WTC11 (cell line): ENCODE data around the gene TMEM30A. TPM values are rescaled to one million over a fixed set of nuclear protein-coding genes. Genes with fewer than 3 reads are reported as not detected.

ENCODE experiments used
- ATAC-seq: fragments of 200-7000 bp; cut with Tn5 transposase; 2 replicates; pipeline ENCODE4 v1.10.0; 2021; ENCODE audit warnings: mild to moderate bottlenecking, moderate library complexity
- CTCF ChIA-PET: fragments of 300-600 bp; sonication (Branson Sonifier 250); formaldehyde crosslinking; loops from one replicate; lab custom pipeline; 2021; ENCODE audit warnings: antibody characterized with exemption; lab: Charles Lee
- POLR2A ChIA-PET: fragments of 350-600 bp; sonication (Branson Sonifier 250); formaldehyde crosslinking; loops from one replicate; lab custom pipeline; 2021; ENCODE audit warnings: antibody characterized with exemption; lab: Charles Lee
- DNase-seq: peaks from one replicate; pipeline ENCODE4 v3.0.0; 2021; ENCODE audit warnings: low spot score
- H3K27ac Mint-ChIP-seq: 2 replicates; pipeline ENCODE4 v1.8.0; 2021; ENCODE audit warnings: mixed read lengths
- H3K27me3 Mint-ChIP-seq: 2 replicates; pipeline ENCODE4 v1.8.0; 2021; ENCODE audit warnings: low read depth, mild to moderate bottlenecking, moderate library complexity, mixed read lengths
- H3K36me3 Mint-ChIP-seq: 2 replicates; pipeline ENCODE4 v1.8.0; 2021; ENCODE audit warnings: mixed read lengths
- H3K4me1 Mint-ChIP-seq: 2 replicates; pipeline ENCODE4 v1.8.0; 2022; ENCODE audit warnings: mixed read lengths
- H3K4me3 Mint-ChIP-seq: 2 replicates; pipeline ENCODE4 v1.8.0; 2021; ENCODE audit warnings: mild to moderate bottlenecking, moderate library complexity, mixed read lengths
- H3K9me3 Mint-ChIP-seq: 2 replicates; pipeline ENCODE4 v1.8.0; 2021; ENCODE audit warnings: mixed read lengths
- ARID4B ChIP-seq: sonication (generic); formaldehyde crosslinking; IDR thresholded peaks from 2 replicates; pipeline ENCODE4 v1.8.0; 2023; ENCODE audit warnings: missing genetic modification reagents, mild to moderate bottlenecking, borderline replicate concordance
- EMX1 ChIP-seq: fragments of 250-450 bp; sonication (Bioruptor Pico); IDR thresholded peaks from 2 replicates; pipeline ENCODE4 v1.8.0; 2021; ENCODE audit warnings: mild to moderate bottlenecking
- ERG ChIP-seq: fragments of 250-450 bp; sonication (Bioruptor Pico); IDR thresholded peaks from 2 replicates; pipeline ENCODE4 v1.8.0; 2021; ENCODE audit warnings: mild to moderate bottlenecking
- FOXJ3 ChIP-seq: sonication (generic); formaldehyde crosslinking; IDR thresholded peaks from 2 replicates; pipeline ENCODE4 v1.9.0; 2021; ENCODE audit warnings: missing genetic modification reagents, mild to moderate bottlenecking, borderline replicate concordance
- MLX ChIP-seq: sonication (generic); formaldehyde crosslinking; IDR thresholded peaks from 2 replicates; pipeline ENCODE4 v1.8.1; 2023; ENCODE audit warnings: mild to moderate bottlenecking, missing genetic modification reagents, moderate library complexity
- NFYB ChIP-seq: sonication (generic); formaldehyde crosslinking; conservative IDR thresholded peaks from 2 replicates; pipeline ENCODE4 v1.8.0; 2022; ENCODE audit warnings: low read depth, missing genetic modification reagents
- PRDM15 ChIP-seq: sonication (generic); formaldehyde crosslinking; IDR thresholded peaks from 2 replicates; pipeline ENCODE4 v1.8.0; 2022; ENCODE audit warnings: missing genetic modification reagents
- RORB ChIP-seq: fragments of 250-450 bp; sonication (Bioruptor Pico); IDR thresholded peaks from 2 replicates; pipeline ENCODE4 v1.9.0; 2021; ENCODE audit warnings: mild to moderate bottlenecking
- SOX15 ChIP-seq: fragments of 250-450 bp; sonication (Bioruptor Pico); IDR thresholded peaks from 2 replicates; pipeline ENCODE4 v1.9.0; 2021; ENCODE audit warnings: mild to moderate bottlenecking
- SP1 ChIP-seq: sonication (generic); formaldehyde crosslinking; conservative IDR thresholded peaks from 2 replicates; pipeline ENCODE4 v1.8.1; 2022; ENCODE audit warnings: missing genetic modification reagents
- STAT6 ChIP-seq: sonication (generic); formaldehyde crosslinking; conservative IDR thresholded peaks from 2 replicates; pipeline ENCODE4 v1.8.1; 2023; ENCODE audit warnings: mild to moderate bottlenecking, low read depth, missing genetic modification reagents, moderate library complexity
- USF2 ChIP-seq: sonication (generic); formaldehyde crosslinking; IDR thresholded peaks from 2 replicates; pipeline ENCODE4 v1.8.1; 2023; ENCODE audit warnings: mild to moderate bottlenecking, missing genetic modification reagents, moderate library complexity
- ZNF232 ChIP-seq: sonication (generic); formaldehyde crosslinking; IDR thresholded peaks from 2 replicates; pipeline ENCODE4 v1.8.0; 2022; ENCODE audit warnings: mild to moderate bottlenecking, missing genetic modification reagents
- ZNF263 ChIP-seq: sonication (generic); formaldehyde crosslinking; IDR thresholded peaks from 2 replicates; pipeline ENCODE4 v1.8.1; 2022; ENCODE audit warnings: low read depth, mild to moderate bottlenecking, moderate library complexity, missing genetic modification reagents
- total RNA-seq: library from RNA; stranded (reverse); gene quantifications from 3 replicates; pipeline ENCODE4 v1.2.3, GENCODE V29; 2021

The TMEM30A gene
- total RNA-seq, 1 experiment from 2014 or later: 81.2 TPM

- peak; percentile 51; the same call in 1 of the 2 replicates for TF ChIP-seq NFYB (CRISPR knock-in tag)
These were observed at the start of gene TMEM30A (continued) for GRCh38 chr6:75284632-75285282.

- Mint-ChIP-seq H3K9me3 (peaks cover 7% of the 10 kb centered on the region), H3K27ac (peak overlapping the region; percentile 98), H3K27me3 (no peaks in the 10 kb centered on the region), H3K36me3 (peaks cover 2% of the 10 kb centered on the region; the same call in 1 of the 2 replicates), H3K4me1 (peaks cover 77% of the 10 kb centered on the region), H3K4me3 (peak overlapping the region; percentile 62)
- POLR2A ChIA-PET: interaction anchor here (1.3 to 1.4 kb wide), 2 partner anchors 16 to 49 kb away, joined by 5 to 8 read pairs; partner anchors contain the start of gene TMEM30A
- DNase-seq: no peak
- TF ChIP-seq USF2 (CRISPR knock-in tag) (no peak), ZNF232 (CRISPR knock-in tag) (no peak), FOXJ3 (CRISPR knock-in tag) (no peak), ZNF263 (CRISPR knock-in tag) (no peak), PRDM15 (CRISPR knock-in tag) (no peak), ERG (CRISPR knock-in tag) (no peak), STAT6 (CRISPR knock-in tag) (no peak), EMX1 (CRISPR knock-in tag) (no peak)
- CTCF ChIA-PET: interaction anchor here (0.9 to 1.5 kb wide), 3 partner anchors 16 to 36 kb away, joined by 3 to 8 read pairs (median 7); no protein-coding TSS in a partner anchor
- ATAC-seq: no peak
These were observed 49.1 kb upstream of the TMEM30A start for GRCh38 chr6:75333676-75334200.

- no peak overlapping the region for H3K27ac Mint-ChIP-seq
- ChIA-PET CTCF (no interaction called here), POLR2A (no interaction called here)
- H3K4me1 Mint-ChIP-seq: peaks cover 62% of the 10 kb centered on the region
- H3K36me3 Mint-ChIP-seq: no peaks in the 10 kb centered on the region
- no peaks in the 10 kb centered on the region for H3K27me3 Mint-ChIP-seq
- no peak overlapping the region for H3K4me3 Mint-ChIP-seq
- H3K9me3 Mint-ChIP-seq: no peaks in the 10 kb centered on the region
- ATAC-seq (no peak), DNase-seq (no peak)
- TF ChIP-seq ZNF232 (CRISPR knock-in tag) (no peak), MLX (CRISPR knock-in tag) (no peak), ARID4B (no peak), USF2 (CRISPR knock-in tag) (no peak), SOX15 (CRISPR knock-in tag) (no peak), RORB (CRISPR knock-in tag) (no peak), SP1 (CRISPR knock-in tag) (no peak), NFYB (CRISPR knock-in tag) (no peak)
These were observed 46.6 kb upstream of the TMEM30A start for GRCh38 chr6:75331151-75331550.
